Measurements from ENCODE around the gene SRSF11. TPM values are rescaled to one million over a fixed set of nuclear protein-coding genes. Genes with fewer than 3 reads are reported as not detected.

Gene SRSF11
- total RNA-seq, 3 donors from 2014 or later (not counting 1 experiment from before 2014, with no cell fraction given) = 347 to 374 (median 359) TPM

GRCh38 chr1:70220015-70220414 is 1.2 kb upstream of the SRSF11 start:
- Mint-ChIP-seq H3K27ac (peak overlapping the region; percentile 93 to 97), H3K36me3 (no peaks in the 10 kb centered on the region), H3K4me1 (peaks cover 40 to 49% of the 10 kb centered on the region in 2 donors), H3K9me3 (no peaks in the 10 kb centered on the region), H3K4me3 (peak overlapping the region; percentile 60), H3K27me3 (ENCODE audit: low read depth in 2 of 2) (no peaks in the 10 kb centered on the region)
- no peaks in the 10 kb centered on the region for H3K9me3 ChIP-seq (ENCODE audit: control insufficient read depth, insufficient read depth, low read length)
- intact Hi-C loops (cut with micrococcal nuclease) = loop anchor here (5.0 kb wide), 3 partner anchors 132 to 857 kb away; partner anchors contain the start of gene ANKRD13C
- WGBS (ENCODE audit: insufficient coverage) = 85% methylated on average over 2 of the region's 2 CpGs
- H3K4me1 ChIP-seq (ENCODE audit: control insufficient read depth, insufficient read depth, low read length) = peaks cover 10% of the 10 kb centered on the region
- H3K27ac ChIP-seq (ENCODE audit: low read length) = peak overlapping the region; percentile 9
- TF ChIP-seq CTCF (IDR thresholded peaks at IDR 0.05) = no peak
- H3K4me3 ChIP-seq (ENCODE audit: low read length) = no peak overlapping the region
- H3K27me3 ChIP-seq (ENCODE audit: control insufficient read depth, insufficient read depth, low read length) = no peaks in the 10 kb centered on the region
- H3K36me3 ChIP-seq (ENCODE audit: control insufficient read depth, insufficient read depth, low read length) = peaks cover 25% of the 10 kb centered on the region
- ATAC-seq (no peak), DNase-seq (no peak)

- Mint-ChIP-seq H3K4me3 (peak overlapping the region; percentile 96), H3K27ac (peak overlapping the region; percentile 93 to 97), H3K27me3 (ENCODE audit: low read depth in 2 of 2) (no peaks in the 10 kb centered on the region), H3K4me1 (peaks cover 40 to 49% of the 10 kb centered on the region in 2 donors), H3K9me3 (no peaks in the 10 kb centered on the region), H3K36me3 (no peaks in the 10 kb centered on the region)
- ATAC-seq (no peak), DNase-seq (no peak)
- no peak for TF ChIP-seq CTCF (IDR thresholded peaks at IDR 0.05)
- Histone ChIP-seq H3K9me3 (ENCODE audit: control insufficient read depth, insufficient read depth, low read length) (no peaks in the 10 kb centered on the region), H3K27ac (ENCODE audit: low read length) (peak overlapping the region; percentile 98), H3K27me3 (ENCODE audit: control insufficient read depth, insufficient read depth, low read length) (no peaks in the 10 kb centered on the region), H3K4me1 (ENCODE audit: control insufficient read depth, insufficient read depth, low read length) (peaks cover 10% of the 10 kb centered on the region), H3K36me3 (ENCODE audit: control insufficient read depth, insufficient read depth, low read length) (peaks cover 23% of the 10 kb centered on the region), H3K4me3 (ENCODE audit: low read length) (peak overlapping the region; percentile 77)
- WGBS (ENCODE audit: insufficient coverage) = 42% methylated on average over 10 of the region's 17 CpGs
- intact Hi-C loops (cut with micrococcal nuclease) = loop anchor here (1.0 to 5.0 kb wide), 5 partner anchors 15 to 857 kb away; partner anchors contain the start of genes ANKRD13C, CTH and LRRC40
Measured at GRCh38 chr1:70220517-70221237, 503 bp upstream of the SRSF11 start.

- ATAC-seq = no peak
- H3K27me3 Mint-ChIP-seq (ENCODE audit: low read depth in 2 of 2) = no peaks in the 10 kb centered on the region
- intact Hi-C loops (cut with micrococcal nuclease) = loop anchor here (5.0 kb wide), 3 partner anchors 130 to 855 kb away; partner anchors contain the start of gene ANKRD13C
Measured at GRCh38 chr1:70222716-70223235, 1.6 kb downstream of the SRSF11 start.

More at GRCh38 chr1:70222716-70223235, 1.6 kb downstream of the SRSF11 start:
- Histone ChIP-seq H3K36me3 (ENCODE audit: control insufficient read depth, insufficient read depth, low read length) (peaks cover 26% of the 10 kb centered on the region), H3K4me1 (ENCODE audit: control insufficient read depth, insufficient read depth, low read length) (peaks cover 10% of the 10 kb centered on the region), H3K9me3 (ENCODE audit: control insufficient read depth, insufficient read depth, low read length) (no peaks in the 10 kb centered on the region), H3K4me3 (ENCODE audit: low read length) (no peak overlapping the region), H3K27me3 (ENCODE audit: control insufficient read depth, insufficient read depth, low read length) (no peaks in the 10 kb centered on the region), H3K27ac (ENCODE audit: low read length) (peak overlapping the region; percentile 98)
- Mint-ChIP-seq H3K9me3 (no peaks in the 10 kb centered on the region), H3K4me1 (peaks cover 53 to 58% of the 10 kb centered on the region in 2 donors), H3K36me3 (no peaks in the 10 kb centered on the region), H3K4me3 (peak overlapping the region; percentile 96), H3K27ac (peak overlapping the region; percentile 93 to 97)
- WGBS (ENCODE audit: insufficient coverage) = 33% methylated on average over 1 of the region's 3 CpGs
- no peak for TF ChIP-seq CTCF (IDR thresholded peaks at IDR 0.05)
- DNase-seq = no peak
